ENCODE measurements around the gene ABCB11.

Gene ABCB11

GRCh38 chr2:169018390-169018789 lies 12.7 kb downstream of the ABCB11 start:
- Histone ChIP-seq H3K4me3 (ENCODE audit: low read length) (no peak overlapping the region), H3K4me1 (ENCODE audit: low read length) (no peaks in the 10 kb centered on the region), H3K9me2 (replicated peaks; ENCODE audit: insufficient read depth, low read length) (no peaks in the 10 kb centered on the region), H3F3A (ENCODE audit: insufficient read depth, low read length) (no peaks in the 10 kb centered on the region), H3K9me3 (replicated peaks; ENCODE audit: insufficient read depth, low read length) (no peaks in the 10 kb centered on the region), H2AFZ (ENCODE audit: low read length) (no peak overlapping the region), H3K27me3 (replicated peaks; ENCODE audit: insufficient read depth, low read length) (no peaks in the 10 kb centered on the region), H3K79me2 (ENCODE audit: low read length) (no peaks in the 10 kb centered on the region), H3K9ac (ENCODE audit: low read length) (no peak overlapping the region), H3K27ac (ENCODE audit: low read length) (no peak overlapping the region), H4K20me1 (ENCODE audit: insufficient read depth, low read length) (no peaks in the 10 kb centered on the region), H3K36me3 (replicated peaks; ENCODE audit: insufficient read depth, low read length) (no peaks in the 10 kb centered on the region), H3K4me2 (ENCODE audit: low read depth, low read length) (no peak overlapping the region)
- TF ChIP-seq EZH2 (optimal IDR thresholded peaks at IDR 0.05; ENCODE audit: low read depth, low read length) = no peak
- no peak for TF ChIP-seq EZH2phosphoT487 (IDR thresholded peaks at IDR 0.05; ENCODE audit: low read length)
- no peak for TF ChIP-seq CTCF (IDR thresholded peaks at IDR 0.05; ENCODE audit: low read length)
- no peak for DNase-seq

GRCh38 chr2:169015943-169016342 lies 15.2 kb downstream of the ABCB11 start:
- H3K27me3 ChIP-seq (replicated peaks; ENCODE audit: insufficient read depth, low read length) = no peaks in the 10 kb centered on the region
- H4K20me1 ChIP-seq (ENCODE audit: insufficient read depth, low read length) = no peaks in the 10 kb centered on the region
- no peaks in the 10 kb centered on the region for H3K9me3 ChIP-seq (replicated peaks; ENCODE audit: insufficient read depth, low read length)
- no peak overlapping the region for H3K9ac ChIP-seq (ENCODE audit: low read length)
- no peaks in the 10 kb centered on the region for H3K36me3 ChIP-seq (replicated peaks; ENCODE audit: insufficient read depth, low read length)
- no peak overlapping the region for H3K4me2 ChIP-seq (ENCODE audit: low read depth, low read length)
- DNase-seq = no peak
- H3K4me3 ChIP-seq (ENCODE audit: low read length) = no peak overlapping the region
- H3K27ac ChIP-seq (ENCODE audit: low read length) = no peak overlapping the region
- TF ChIP-seq EZH2phosphoT487 (IDR thresholded peaks at IDR 0.05; ENCODE audit: low read length) = no peak
- no peak for TF ChIP-seq CTCF (IDR thresholded peaks at IDR 0.05; ENCODE audit: low read length)
- no peak for TF ChIP-seq EZH2 (optimal IDR thresholded peaks at IDR 0.05; ENCODE audit: low read depth, low read length)
- H2AFZ ChIP-seq (ENCODE audit: low read length) = no peak overlapping the region
- H3K9me2 ChIP-seq (replicated peaks; ENCODE audit: insufficient read depth, low read length) = no peaks in the 10 kb centered on the region
- no peaks in the 10 kb centered on the region for H3F3A ChIP-seq (ENCODE audit: insufficient read depth, low read length)
- no peaks in the 10 kb centered on the region for H3K79me2 ChIP-seq (ENCODE audit: low read length)
- H3K4me1 ChIP-seq (ENCODE audit: low read length) = no peaks in the 10 kb centered on the region

GRCh38 chr2:169014780-169015179 lies 16.3 kb downstream of the ABCB11 start:
- Histone ChIP-seq H3K9me3 (replicated peaks; ENCODE audit: insufficient read depth, low read length) (no peaks in the 10 kb centered on the region), H3K4me3 (ENCODE audit: low read length) (no peak overlapping the region), H3K79me2 (ENCODE audit: low read length) (no peaks in the 10 kb centered on the region), H3K27ac (ENCODE audit: low read length) (no peak overlapping the region), H3K9ac (ENCODE audit: low read length) (no peak overlapping the region), H2AFZ (ENCODE audit: low read length) (no peak overlapping the region), H4K20me1 (ENCODE audit: insufficient read depth, low read length) (no peaks in the 10 kb centered on the region), H3K27me3 (replicated peaks; ENCODE audit: insufficient read depth, low read length) (no peaks in the 10 kb centered on the region), H3K4me1 (ENCODE audit: low read length) (no peaks in the 10 kb centered on the region), H3F3A (ENCODE audit: insufficient read depth, low read length) (no peaks in the 10 kb centered on the region), H3K36me3 (replicated peaks; ENCODE audit: insufficient read depth, low read length) (no peaks in the 10 kb centered on the region), H3K9me2 (replicated peaks; ENCODE audit: insufficient read depth, low read length) (no peaks in the 10 kb centered on the region), H3K4me2 (ENCODE audit: low read depth, low read length) (no peak overlapping the region)
- TF ChIP-seq CTCF (IDR thresholded peaks at IDR 0.05; ENCODE audit: low read length) (no peak), EZH2phosphoT487 (IDR thresholded peaks at IDR 0.05; ENCODE audit: low read length) (no peak), EZH2 (optimal IDR thresholded peaks at IDR 0.05; ENCODE audit: low read depth, low read length) (no peak)
- DNase-seq = no peak
